Measurements from ENCODE around the gene ADAMTS1. TPM values are rescaled to one million over a fixed set of nuclear protein-coding genes. Genes with fewer than 3 reads are reported as not detected.

Gene ADAMTS1
- total and polyA plus RNA-seq, 2 donors (not counting 1 experiment from before 2014, with no cell fraction given): not detected

GRCh38 chr21:26795412-26795805 lies 49.8 kb downstream of the ADAMTS1 start:
- intact Hi-C loops (cut with micrococcal nuclease): no loop called here
- POLR2A ChIA-PET: no interaction called here

More at GRCh38 chr21:26795412-26795805, 49.8 kb downstream of the ADAMTS1 start:
- CTCF ChIA-PET: no interaction called here
- H3K27ac ChIP-seq (ENCODE audit: low read length in 2 of 2): no peak overlapping the region
- H2AFZ ChIP-seq (ENCODE audit: insufficient read depth, low read depth, low read length, poor library complexity, severe bottlenecking): no peak overlapping the region
- no peaks in the 10 kb centered on the region for H3K27me3 ChIP-seq (replicated peaks in 1 of 4; ENCODE audit: control extremely low read depth in 1 of 4, control insufficient read depth in 3 of 4, insufficient read depth in 4 of 4, low read length in 3 of 4)
- H3K9ac ChIP-seq (ENCODE audit: low read length): no peak overlapping the region
- no peaks in the 10 kb centered on the region for H4K20me1 ChIP-seq (ENCODE audit: control insufficient read depth, insufficient read depth, low read length, poor library complexity, severe bottlenecking)
- no peaks in the 10 kb centered on the region for H3K4me1 ChIP-seq (ENCODE audit: control insufficient read depth in 2 of 2, insufficient read depth in 2 of 2, low read length in 2 of 2)
- no peaks in the 10 kb centered on the region for H3K9me3 ChIP-seq (ENCODE audit: control extremely low read depth in 1 of 3, control insufficient read depth in 2 of 3, insufficient read depth in 1 of 3, low read length in 2 of 3)
- no peaks in the 10 kb centered on the region for H3K36me3 ChIP-seq (replicated peaks in 1 of 2; ENCODE audit: control extremely low read depth in 1 of 2, control insufficient read depth in 1 of 2, extremely low read depth in 1 of 2, insufficient read depth in 2 of 2, low read length in 1 of 2)
- WGBS (ENCODE audit: insufficient coverage): 97% methylated on average over 6 of the region's 10 CpGs
- H3K4me2 ChIP-seq (replicated peaks; ENCODE audit: low read depth, low read length, poor library complexity, severe bottlenecking): no peak overlapping the region
- no peak overlapping the region for H3K4me3 ChIP-seq (ENCODE audit: control extremely low read depth in 1 of 5, extremely low read depth in 1 of 5, insufficient read depth in 1 of 5, low read depth in 2 of 5, low read length in 4 of 5)
- Mint-ChIP-seq H3K4me3 (no peak overlapping the region), H3K9me3 (ENCODE audit: insufficient read depth) (no peaks in the 10 kb centered on the region), H3K27ac (no peak overlapping the region), H3K4me1 (no peaks in the 10 kb centered on the region), H3K27me3 (no peaks in the 10 kb centered on the region)
- DNase-seq (no peak), ATAC-seq (ENCODE audit: low read depth) (no peak)
- no peaks in the 10 kb centered on the region for H3K79me2 ChIP-seq (ENCODE audit: control insufficient read depth, insufficient read depth, low read length)
- TF ChIP-seq EZH2 (IDR thresholded peaks at IDR 0.05; ENCODE audit: borderline replicate concordance, insufficient read depth, low read depth, low read length, poor library complexity, severe bottlenecking) (no peak), CTCF (IDR thresholded peaks at IDR 0.05) (no peak)

All from B cell (primary cell).